ENCODE data around the gene KLHL30. TPM values are rescaled to one million over a fixed set of nuclear protein-coding genes. Genes with fewer than 3 reads are reported as not detected.

KLHL30 gene
- total RNA-seq, 1 donor from 2014 or later: not detected

DNA sequence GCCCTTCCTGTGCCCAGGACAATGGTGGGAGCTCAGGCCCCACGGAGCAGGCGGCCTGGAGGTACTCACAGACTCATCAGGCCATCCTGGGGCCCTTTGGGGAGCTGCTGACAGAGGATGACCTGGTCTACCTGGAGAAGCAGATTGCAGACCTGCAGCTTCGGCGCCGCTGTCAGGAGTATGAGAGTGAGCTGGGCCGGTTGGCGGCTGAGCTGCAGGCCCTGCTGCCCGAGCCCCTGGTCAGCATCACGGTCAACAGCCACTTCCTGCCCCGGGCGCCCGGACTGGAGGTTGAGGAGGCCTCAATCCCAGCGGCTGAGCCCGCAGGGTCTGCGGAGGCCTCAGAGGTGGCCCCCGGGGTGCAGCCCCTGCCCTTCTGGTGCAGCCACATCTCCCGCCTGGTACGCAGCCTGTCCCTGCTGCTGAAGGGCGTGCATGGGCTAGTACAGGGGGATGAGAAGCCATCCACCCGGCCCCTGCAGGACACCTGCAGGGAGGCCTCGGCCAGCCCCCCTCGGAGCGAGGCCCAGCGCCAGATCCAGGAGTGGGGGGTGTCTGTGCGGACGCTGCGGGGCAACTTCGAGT lies 8.3 kb upstream of the KLHL30 start:
- DNase-seq (ENCODE audit: low read depth, low spot score): no peak

DNA sequence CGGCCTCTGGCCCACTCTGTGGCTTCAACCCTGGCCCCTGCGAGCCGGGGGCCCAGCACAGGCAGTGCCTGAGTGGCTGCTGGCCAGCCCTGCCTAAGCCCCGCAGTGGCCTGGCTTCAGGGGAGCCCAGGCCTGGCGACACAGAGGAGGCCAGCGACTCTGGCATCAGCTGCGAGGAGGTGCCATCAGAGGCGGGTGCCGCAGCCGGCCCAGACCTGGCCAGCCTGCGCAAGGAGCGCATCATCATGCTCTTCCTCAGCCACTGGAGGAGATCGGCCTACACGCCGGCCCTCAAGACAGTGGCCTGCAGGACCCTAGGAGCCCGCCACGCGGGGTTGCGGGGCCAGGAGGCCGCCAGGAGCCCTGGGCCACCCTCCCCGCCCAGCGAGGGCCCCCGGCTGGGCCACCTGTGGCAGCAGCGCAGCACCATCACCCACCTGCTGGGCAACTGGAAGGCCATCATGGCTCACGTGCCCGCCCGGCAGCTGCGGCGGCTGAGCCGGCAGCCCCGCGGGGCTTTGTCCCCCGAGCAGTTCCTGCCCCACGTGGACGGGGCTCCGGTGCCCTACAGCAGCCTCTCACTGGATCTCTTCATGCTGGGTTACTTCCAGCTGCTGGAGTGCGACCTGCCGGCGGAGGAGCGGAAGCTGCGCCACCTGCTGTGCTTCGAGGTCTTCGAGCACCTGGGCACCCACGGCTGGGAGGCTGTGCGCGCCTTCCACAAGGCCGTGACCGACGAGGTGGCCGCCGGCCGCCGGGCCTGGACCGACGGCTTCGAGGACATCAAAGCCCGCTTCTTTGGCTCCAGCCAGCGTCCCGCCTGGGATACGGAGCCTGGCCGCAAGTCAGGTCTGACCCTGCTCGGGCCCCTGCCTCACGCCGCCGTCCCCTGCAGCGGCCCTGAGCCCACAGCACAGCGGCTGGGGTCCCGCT lies 7.5 kb upstream of the KLHL30 start:
- DNase-seq (ENCODE audit: low read depth, low spot score): no peak

DNA sequence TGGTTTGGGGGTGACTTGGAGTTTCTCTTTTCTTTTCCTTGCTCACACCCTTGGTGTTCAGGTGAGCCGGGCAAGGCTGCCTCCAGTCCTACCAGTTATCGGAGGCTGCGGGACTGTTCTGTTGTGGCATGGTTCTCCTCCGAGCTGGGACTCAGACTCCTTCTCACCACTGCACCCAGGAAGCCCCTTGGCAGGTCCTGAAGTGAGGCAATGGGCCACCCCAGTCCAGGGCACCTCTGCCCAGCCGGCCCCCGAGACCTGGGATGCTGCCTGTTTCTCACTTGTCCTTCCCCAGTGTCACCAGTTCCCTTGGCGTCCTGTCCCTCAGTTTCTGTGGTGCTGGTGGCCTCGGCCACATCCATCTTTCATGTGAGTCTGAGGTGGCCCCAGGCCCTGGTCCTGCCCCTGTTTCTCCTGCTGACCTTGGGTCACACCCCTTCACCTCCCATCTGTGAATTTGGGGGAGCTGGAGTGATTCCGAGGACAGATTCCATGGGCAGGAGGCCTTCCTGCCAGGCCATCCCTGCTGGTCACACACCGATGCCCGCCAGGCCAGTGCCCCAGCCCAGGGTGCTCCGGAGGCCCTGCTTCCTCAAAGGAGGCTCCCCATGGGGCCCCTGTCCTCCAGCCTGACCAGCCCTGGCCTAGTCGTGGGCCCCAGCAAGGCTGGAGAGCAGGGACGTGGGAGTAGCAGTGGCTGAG lies 6.6 kb upstream of the KLHL30 start:
- no peak for DNase-seq (ENCODE audit: low read depth, low spot score)

DNA sequence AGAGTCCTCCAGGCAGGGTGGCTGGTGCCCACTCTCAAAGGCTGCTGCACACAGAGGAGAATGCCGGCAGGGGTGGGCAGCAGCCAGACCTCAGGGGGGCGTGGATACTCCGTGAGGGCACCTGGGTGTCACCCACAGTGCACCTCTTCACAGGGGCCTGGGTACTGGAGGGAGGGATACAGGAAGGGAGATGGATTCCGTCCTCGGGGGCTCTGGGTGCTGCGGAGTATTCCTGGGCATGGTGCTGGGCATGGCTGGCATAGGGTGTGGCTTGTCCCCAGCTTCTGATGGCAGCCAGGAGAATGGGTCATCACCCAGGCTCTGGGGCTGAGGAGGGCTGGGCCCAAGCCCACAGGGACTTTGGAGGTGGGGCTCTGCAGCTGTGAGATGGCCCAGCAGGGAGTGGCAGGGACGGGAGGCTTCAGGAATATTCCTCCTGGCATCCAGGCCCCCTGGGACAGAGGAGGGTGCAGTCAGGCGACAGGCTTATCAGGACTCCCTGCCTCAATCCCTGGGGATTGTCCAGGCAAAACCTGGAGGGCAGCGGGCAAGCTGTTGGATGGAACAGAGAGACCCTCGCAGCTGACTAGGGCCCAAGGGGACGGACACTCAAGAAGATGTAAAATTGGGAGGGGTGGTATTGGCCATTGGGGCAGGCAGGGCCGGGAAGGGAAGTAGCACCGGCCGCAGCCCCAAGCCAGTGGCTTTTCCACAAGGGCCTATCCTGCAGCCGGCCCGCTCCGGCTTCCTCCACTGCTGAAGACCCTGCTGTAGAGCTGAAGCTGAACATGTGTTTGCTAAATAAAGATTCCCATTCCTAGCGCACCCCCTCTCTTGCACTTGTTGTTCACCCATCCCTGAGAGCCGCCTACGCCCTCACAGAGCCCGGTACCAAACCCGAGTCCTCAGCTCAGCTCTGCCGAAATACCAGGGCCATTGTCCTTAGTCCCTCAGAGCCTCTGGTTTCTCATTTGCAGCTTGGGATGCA lies 5.7 kb upstream of the KLHL30 start:
- no peak for DNase-seq (ENCODE audit: low read depth, low spot score)

DNA sequence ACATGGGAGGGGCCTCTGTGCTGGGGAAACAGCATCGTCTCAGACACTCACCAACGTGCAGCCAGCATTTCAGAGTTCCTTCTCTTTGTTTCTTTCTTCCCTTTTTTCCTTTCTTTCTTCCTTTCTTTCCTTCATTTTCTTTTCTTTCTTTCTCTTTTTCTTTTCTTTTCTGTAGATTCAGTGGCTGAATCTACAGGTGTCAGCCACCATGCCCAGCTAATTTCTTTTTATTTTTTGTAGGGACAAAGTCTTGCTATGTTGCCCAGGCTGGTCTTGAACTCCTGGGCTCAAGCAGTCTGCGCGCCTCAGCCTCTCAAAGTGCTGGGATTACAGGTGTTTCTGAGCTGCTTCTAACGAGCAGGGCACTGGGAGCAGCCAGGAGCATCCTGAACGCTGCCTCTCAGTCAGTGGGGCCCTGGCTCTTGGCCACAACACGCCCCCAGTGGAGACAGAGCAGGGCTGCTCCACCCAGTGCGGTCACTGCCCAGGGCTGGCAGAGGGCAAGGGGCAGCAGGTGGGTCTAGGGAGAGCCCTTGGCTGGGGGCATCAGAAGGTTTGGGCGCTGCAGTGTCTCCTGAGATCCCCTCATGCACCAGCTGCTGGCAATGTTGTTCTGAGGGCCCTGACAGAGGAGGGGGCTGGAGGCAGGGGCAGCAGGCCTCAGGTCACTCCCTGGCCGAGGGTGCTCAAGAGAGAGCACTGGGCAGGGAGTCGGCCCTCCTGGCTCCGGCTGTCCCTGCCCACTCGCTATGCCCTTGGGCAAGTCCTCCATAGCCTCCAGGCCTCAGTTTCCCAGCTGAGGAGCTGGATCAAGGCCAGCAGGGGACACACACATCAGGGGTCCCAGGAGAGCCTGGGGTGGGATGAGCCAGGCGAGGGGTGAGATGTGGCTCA lies 4.7 kb upstream of the KLHL30 start:
- DNase-seq (ENCODE audit: low read depth, low spot score): no peak

DNA sequence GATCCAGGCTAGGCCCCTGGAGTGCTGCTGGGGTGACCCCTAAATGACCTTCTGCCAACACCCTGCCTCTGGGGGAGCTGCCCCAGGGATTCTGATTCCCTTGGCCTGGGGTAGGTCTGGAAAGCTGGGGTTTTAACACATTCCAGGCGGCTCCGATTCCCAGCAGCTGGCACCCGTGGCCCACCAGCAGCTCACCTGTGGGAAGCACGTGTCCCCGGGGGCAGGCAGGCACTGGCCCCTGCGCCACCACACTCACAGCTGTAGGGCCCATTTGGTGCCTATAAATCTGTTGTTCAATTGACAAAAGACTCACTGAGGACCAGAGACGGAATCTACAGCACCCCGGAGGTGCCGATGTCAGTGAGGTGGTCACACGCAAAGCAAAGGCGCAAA lies 4.1 kb upstream of the KLHL30 start:
- no peak for DNase-seq (ENCODE audit: low read depth, low spot score)

DNA sequence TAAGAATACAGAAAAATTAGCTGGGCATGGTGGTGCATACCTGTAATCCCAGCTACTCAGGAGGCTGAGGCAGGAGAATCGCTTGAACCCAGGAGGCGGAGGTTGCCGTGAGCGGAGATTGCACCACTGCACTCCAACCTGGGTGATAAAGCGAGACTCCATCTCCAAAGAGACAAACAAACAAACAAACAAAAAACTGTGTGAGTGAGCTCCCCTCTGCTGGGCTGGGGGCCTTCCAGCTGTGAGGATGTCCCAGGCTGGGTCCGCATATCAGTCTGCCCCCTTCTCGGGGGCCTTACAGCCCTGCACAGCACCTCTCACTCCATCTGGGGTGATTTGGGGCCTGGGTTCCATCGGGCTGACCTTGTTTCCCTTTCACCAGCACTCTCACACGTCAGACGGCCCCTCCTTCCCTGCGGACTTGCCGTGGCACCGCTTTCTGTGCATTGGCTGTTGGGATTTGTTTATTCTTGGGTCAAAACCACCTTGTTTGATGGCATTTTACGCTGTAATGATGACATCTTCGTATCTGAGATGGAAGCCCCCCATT lies 2.8 kb upstream of the KLHL30 start:
- DNase-seq (ENCODE audit: low read depth, low spot score): no peak

DNA sequence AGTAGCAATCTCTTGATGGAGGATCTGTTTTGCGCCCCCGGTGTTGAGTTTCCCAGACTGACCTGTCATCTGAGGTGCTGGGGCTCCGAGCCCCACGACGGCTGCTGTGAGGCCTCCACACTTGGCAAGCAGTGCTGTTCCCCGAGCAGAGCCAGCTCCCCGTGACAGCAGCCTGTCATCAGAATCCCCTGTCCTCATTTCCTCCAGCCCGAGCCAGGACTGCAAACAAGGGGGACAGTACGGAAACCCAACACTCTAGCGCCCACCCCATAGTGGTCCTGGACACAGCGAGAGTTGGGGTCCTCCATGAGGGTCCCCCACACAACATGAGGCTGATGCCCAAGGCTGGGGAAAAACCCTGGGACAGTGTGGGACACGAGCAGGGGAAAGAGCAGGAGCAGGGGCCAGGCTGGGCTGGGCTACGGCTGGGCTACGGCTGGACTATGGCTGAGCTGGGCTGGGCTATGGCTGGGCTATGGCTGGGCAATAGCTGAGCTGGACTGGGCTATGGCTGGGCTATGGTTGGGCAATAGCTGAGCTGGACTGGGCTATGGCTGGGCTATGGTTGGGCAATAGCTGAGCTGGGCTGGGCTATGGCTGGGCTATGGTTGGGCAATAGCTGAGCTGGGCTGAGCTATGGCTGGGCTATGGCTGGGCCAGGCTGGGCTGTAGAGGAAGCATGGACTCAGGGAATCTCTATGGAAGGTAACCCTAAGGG lies 1.5 kb upstream of the KLHL30 start:
- DNase-seq (ENCODE audit: low read depth, low spot score): no peak

DNA sequence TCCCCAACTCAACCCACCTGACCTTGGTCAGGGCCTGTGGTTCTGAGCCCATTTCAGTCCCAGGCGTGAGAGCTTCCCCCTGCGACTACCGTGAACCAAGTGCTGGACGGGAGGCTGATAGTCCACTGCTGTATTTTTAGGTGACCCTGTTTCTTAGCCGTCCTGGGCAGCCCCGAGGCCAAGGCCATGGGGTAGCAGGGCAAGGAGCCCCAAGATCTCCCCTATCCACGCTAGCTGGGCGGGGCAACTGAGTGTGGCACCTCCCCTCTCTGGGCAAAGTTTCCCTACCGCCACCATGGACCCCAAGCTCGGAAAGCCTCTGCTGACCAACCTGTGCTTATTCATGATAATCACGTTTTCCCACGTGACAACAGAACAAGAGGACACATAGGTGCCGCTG lies 583 bp upstream of the KLHL30 start:
- DNase-seq (ENCODE audit: low read depth, low spot score): no peak

DNA sequence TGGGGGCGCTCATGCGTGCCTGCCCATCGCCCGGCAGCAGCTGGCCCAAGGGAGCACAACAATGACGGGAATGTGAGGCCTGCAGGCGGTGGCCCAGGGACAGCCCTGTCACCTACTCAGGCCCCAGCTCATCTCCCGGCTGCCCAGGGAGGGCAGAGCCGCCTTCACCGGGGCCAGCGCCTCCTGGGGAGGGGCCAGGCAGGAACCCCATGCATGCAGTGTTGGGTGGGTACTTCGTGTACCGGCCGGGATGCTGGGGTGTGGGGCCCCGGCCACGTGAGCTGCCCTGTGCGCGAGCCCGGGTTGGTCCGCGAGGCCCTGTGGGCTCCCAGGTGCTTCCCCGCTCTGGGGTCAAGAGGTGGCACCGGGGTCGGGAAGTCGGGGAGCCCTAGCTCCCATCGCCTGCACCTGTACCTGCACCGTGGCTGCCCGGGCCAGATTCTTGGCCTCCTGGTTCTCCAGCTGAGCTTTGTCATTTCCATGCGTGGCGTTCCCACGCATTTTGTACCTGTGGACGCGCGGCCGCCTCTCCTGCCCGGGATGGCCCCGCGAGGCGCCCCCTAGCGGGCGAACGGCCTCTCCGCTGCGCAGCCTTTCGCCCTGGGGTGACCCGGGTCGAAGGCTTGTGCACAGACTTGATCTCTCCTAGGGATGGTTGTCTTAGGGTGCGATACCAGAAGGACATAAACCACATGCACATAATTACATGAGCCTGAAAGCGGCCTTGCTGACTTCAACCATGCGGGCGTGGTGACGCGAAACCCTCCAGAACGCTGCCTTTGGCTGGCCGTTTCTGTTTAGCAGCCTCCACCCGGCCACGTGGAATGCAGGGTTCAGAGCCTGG lies 950 bp downstream of the KLHL30 start:
- DNase-seq (ENCODE audit: low read depth, low spot score): no peak

DNA sequence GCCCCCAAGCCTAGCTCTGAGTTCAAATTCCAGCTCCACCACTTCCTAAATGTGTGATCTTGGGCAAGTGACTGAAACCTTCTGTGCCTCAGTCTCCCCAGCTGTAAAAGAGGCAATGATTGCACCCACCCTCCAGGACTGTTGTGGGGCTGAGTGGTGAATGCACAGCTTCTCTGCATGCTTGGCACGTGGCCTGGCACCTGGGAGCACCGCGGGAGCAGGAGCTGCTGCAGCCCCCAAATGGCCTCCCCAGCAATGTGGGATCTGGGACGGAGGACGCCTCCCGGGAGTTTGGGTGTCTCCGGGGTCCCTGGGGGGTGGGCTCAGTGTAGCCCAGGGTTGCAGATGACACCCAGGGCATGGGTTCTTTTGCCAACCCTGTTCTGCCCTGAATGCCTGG lies 1.6 kb downstream of the KLHL30 start:
- DNase-seq (ENCODE audit: low read depth, low spot score): no peak

DNA sequence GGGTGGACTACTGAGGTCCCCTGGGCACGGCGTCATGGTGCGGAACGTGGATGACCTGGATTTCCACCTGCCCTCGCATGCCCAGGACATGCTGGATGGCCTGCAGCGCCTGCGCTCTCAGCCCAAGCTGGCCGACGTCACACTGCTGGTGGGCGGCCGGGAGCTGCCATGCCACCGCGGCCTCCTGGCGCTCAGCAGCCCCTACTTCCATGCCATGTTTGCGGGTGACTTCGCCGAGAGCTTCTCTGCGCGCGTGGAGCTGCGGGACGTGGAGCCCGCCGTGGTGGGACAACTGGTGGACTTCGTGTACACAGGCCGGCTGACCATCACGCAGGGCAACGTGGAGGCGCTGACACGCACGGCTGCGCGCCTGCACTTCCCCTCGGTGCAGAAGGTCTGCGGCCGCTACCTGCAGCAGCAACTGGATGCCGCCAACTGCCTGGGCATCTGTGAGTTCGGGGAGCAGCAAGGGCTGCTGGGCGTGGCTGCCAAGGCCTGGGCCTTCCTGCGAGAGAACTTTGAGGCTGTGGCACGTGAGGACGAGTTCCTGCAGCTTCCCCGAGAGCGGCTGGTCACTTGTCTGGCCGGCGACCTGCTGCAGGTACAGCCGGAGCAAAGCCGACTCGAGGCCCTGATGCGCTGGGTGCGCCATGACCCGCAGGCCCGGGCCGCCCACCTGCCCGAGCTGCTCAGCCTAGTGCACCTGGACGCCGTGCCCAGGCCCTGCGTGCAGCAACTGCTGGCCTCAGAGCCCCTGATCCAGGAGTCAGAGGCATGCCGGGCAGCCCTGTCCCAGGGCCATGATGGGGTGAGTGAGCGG lies 2.5 kb downstream of the KLHL30 start:
- DNase-seq (ENCODE audit: low read depth, low spot score): no peak

DNA sequence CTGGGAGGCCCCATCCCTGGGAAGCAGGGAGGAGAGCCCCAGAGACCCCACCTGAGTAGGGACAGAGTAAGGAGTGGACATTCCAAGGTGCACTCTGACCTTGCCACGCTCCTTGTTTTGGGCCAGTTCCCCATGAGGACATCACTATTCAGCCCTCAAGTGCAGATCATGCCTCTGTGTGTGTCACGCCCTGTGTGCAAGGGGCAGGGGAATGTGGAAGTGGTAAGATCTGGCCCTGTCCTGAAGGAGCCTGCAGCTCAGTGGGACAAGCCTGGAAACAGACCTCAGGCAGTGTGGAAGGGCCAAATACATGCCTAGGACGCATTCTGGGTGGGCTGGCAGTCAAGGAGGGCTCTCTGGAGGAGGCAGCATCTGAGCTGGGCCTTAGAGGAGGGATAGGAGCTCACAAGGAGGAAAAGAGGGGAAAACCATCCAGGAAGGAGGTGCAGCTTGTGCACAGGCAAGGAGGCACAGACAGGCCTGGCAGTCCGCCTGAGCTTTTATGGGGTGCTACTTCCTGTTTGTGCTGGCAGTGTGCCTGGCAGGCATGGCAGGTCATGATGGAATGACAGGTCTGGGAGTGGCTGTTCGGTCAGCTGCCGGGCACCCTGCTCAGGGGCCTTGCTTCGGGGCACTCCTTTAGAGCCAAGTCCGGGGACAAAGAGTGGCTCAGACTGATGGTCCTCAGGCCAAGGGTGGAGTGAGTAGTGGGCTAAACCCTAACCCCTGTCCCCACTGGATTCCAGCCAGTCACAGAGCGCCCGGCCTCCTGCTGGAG lies 3.3 kb downstream of the KLHL30 start:
- DNase-seq (ENCODE audit: low read depth, low spot score): no peak

DNA sequence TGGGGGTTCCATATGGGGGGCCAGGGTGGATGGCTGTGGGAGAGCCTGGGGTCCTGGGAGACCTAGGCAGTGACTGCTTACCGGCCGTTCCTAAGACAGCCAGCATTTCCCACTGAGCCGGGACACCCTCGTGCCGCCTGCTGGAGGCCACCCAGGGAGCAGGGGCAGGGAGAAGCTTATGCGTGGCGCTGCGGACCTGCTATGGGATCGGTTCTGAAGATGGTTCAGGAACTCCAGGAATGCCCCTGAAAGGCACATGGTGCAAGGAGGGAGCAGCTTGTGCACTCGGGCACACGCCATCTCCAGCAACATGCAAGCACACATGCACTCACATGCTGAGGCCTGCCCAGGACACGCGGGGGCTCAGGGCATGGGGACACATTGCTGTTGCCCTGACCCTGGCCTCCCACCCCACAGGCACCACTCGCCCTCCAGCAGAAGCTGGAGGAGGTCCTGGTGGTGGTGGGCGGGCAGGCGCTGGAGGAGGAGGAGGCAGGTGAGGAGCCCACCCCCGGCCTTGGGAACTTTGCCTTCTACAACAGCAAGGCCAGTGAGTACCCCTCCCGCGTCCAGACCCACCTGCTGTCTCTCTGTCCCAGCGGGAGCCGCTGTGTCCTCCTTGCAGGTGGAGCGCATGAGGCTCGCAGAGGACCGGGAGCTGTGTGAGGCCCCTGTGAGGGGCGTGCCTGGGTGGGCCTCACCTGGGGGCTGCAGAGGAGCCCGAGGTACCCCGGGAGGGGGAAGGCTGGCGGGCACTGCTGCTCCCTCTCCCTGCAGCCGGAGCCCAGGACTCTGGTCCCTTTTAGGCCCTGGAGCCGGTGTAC lies 4.1 kb downstream of the KLHL30 start:
- DNase-seq (ENCODE audit: low read depth, low spot score): no peak

DNA sequence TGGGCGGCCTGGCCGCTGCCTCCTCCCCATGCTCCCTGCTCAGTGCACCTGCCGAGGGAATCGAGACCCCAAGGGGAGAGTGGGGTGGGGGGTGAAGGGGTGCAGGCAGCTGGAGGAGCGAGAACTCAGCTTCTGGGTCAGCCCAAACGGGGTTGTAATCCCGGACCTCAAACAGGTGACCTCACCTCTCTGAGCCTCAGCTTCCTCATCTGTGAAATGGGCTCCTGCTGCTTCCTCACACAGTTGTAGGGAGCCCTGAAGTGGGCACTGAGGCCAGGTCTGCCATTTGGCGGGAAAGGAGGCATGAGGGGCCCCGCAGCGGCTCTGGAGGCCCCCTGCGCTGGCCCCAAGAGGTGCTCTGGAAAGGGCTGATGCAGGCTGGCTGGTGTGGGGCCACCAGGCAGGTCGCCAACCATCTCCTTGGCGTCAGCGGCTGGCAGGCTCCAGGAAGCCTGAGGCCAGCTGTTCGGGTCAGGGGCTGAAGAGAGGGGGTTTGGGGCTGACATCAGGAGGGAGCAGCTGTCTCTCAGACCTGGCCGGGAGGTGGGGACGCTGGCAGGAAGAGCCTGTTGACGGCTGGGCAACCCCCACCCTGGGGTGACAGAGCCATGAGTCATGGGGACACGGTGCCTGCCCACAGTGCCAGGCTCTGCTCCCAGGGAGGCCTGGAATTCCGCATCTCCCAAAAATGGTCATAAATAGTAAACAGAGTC lies 4.9 kb downstream of the KLHL30 start:
- no peak for DNase-seq (ENCODE audit: low read depth, low spot score)
